ENCODE data around the gene KRTAP10-11. TPM values are rescaled to one million over a fixed set of nuclear protein-coding genes. Genes with fewer than 3 reads are reported as not detected.
"Not testable (repeated sequence)": the region's sequence is repeated elsewhere in the genome, so short reads cannot be mapped to it uniquely, and the experiment has no call there.

KRTAP10-11 gene
- total and polyA plus RNA-seq, 10 donors = not detected

- H3K4me1 ChIP-seq = no peaks in the 10 kb centered on the region
- peaks cover 2 to 35% (median 22%) of the 10 kb centered on the region in 8 donors for H3K9me3 ChIP-seq
- no peak for DNase-seq
- intact Hi-C loops (cut with DNase I; ENCODE audit: low total_unique reads) = no loop called here
- TF ChIP-seq POLR2AphosphoS5 (IDR thresholded peaks at IDR 0.05) (no peak), CTCF (IDR thresholded peaks at IDR 0.05 in 8 of 11, conservative IDR thresholded peaks at IDR 0.05 in 3 of 11) (no peak)
- 48 to 74% (median 67%) methylated on average over 12 to 21 of the region's 21 CpGs for WGBS, 5 donors
- H3K4me3 ChIP-seq = no peak within 1 kb of the TSS
- H3K27me3 ChIP-seq (replicated peaks in 1 of 7) = peaks cover 0 to 46% (median 4%) of the 10 kb centered on the region in 7 donors
- H3K27ac ChIP-seq = no peak within 1 kb of the TSS
- no peaks in the 10 kb centered on the region for H3K36me3 ChIP-seq
Measured at GRCh38 chr21:44637018-44637850, 9.0 kb upstream of the KRTAP10-11 start, which contains the start of gene KRTAP10-10. TSS of gene KRTAP10-10 (plus strand) at chr21:44637356. CDS start at chr21:44637418, 62 bp downstream.

DNA sequence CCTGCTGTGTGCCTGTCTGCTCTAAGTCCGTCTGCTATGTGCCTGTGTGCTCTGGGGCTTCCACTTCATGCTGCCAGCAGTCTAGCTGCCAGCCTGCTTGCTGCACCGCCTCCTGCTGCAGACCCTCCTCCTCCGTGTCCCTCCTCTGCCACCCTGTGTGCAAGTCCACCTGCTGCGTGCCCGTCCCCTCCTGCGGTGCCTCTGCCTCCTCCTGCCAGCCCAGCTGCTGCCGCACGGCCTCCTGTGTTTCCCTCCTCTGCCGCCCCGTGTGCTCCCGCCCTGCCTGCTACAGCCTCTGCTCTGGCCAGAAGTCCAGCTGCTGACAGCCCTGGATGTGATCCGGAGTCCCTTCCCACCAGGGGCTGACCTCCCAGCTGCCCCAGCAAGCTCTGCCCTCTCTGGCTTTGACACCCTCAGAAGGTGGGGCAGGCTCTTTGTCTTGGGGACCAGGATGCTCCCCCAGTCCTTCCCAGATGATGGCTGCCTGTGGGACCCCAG lies 8.3 kb upstream of the KRTAP10-11 start:
- H3K27ac ChIP-seq; H3K4me1 ChIP-seq; H3K4me3 ChIP-seq; H3K36me3 ChIP-seq; DNase-seq; intact Hi-C loops (cut with DNase I; ENCODE audit: low total_unique reads): not testable (repeated sequence)
- H3K9me3 ChIP-seq = peaks cover under 1 to 30% (median 18%) of the 10 kb centered on the region in 8 donors
- peaks cover 0 to 46% (median 4%) of the 10 kb centered on the region in 7 donors for H3K27me3 ChIP-seq (replicated peaks in 1 of 7)
- WGBS, 5 donors = 72 to 89% (median 77%) methylated on average over 9 to 12 of the region's 12 CpGs

GRCh38 chr21:44638506-44639330 lies 7.5 kb upstream of the KRTAP10-11 start:
- Histone ChIP-seq H3K27me3 (replicated peaks in 1 of 7) (peaks cover 0 to 46% (median 4%) of the 10 kb centered on the region in 7 donors), H3K9me3 (peaks cover 0 to 30% (median 23%) of the 10 kb centered on the region in 8 donors)
- intact Hi-C loops (cut with DNase I; ENCODE audit: low total_unique reads); H3K27ac ChIP-seq; H3K4me1 ChIP-seq; H3K4me3 ChIP-seq; H3K36me3 ChIP-seq; DNase-seq: not testable (repeated sequence)
- WGBS, 5 donors = 71 to 82% (median 79%) methylated on average over 14 to 21 of the region's 21 CpGs

GRCh38 chr21:44639331-44639655 lies 6.9 kb upstream of the KRTAP10-11 start:
- H3K9me3 ChIP-seq = peaks cover 0 to 34% (median 29%) of the 10 kb centered on the region in 8 donors
- no peak overlapping the region for H3K27ac ChIP-seq
- H3K4me3 ChIP-seq = no peak overlapping the region
- TF ChIP-seq POLR2AphosphoS5 (IDR thresholded peaks at IDR 0.05) (no peak), CTCF (IDR thresholded peaks at IDR 0.05 in 8 of 11, conservative IDR thresholded peaks at IDR 0.05 in 3 of 11) (no peak), POLR2A (IDR thresholded peaks at IDR 0.05) (no peak)
- no peak for DNase-seq
- peaks cover 0 to 46% (median 4%) of the 10 kb centered on the region in 7 donors for H3K27me3 ChIP-seq (replicated peaks in 1 of 7)
- no peaks in the 10 kb centered on the region for H3K36me3 ChIP-seq
- H3K4me1 ChIP-seq = no peaks in the 10 kb centered on the region
- 80 to 91% (median 89%) methylated on average over 12 of the region's 12 CpGs for WGBS, 5 donors
- intact Hi-C loops (cut with DNase I; ENCODE audit: low total_unique reads) = no loop called here

GRCh38 chr21:44640761-44641160 lies 5.5 kb upstream of the KRTAP10-11 start:
- DNase-seq = no peak
- WGBS, 5 donors = 73 to 94% (median 84%) methylated on average over 5 of the region's 5 CpGs
- peaks cover 0 to 48% (median 43%) of the 10 kb centered on the region in 8 donors for H3K9me3 ChIP-seq
- H3K4me3 ChIP-seq = no peak overlapping the region
- no peaks in the 10 kb centered on the region for H3K4me1 ChIP-seq
- H3K27me3 ChIP-seq (replicated peaks in 1 of 7) = peaks cover 0 to 41% (median 4%) of the 10 kb centered on the region in 7 donors
- TF ChIP-seq POLR2A (IDR thresholded peaks at IDR 0.05) (no peak), CTCF (IDR thresholded peaks at IDR 0.05 in 8 of 11, conservative IDR thresholded peaks at IDR 0.05 in 3 of 11) (no peak), POLR2AphosphoS5 (IDR thresholded peaks at IDR 0.05) (no peak)
- no peak overlapping the region for H3K27ac ChIP-seq
- H3K36me3 ChIP-seq = no peaks in the 10 kb centered on the region
- intact Hi-C loops (cut with DNase I; ENCODE audit: low total_unique reads) = no loop called here

Data from spleen (tissue), 11 donors.